Ovary (tissue), 9 donors: ENCODE data around the gene MRPS10. TPM values are rescaled to one million over a fixed set of nuclear protein-coding genes. Genes with fewer than 3 reads are reported as not detected.

ENCODE experiments used
- DNase-seq, 5 donors: peaks; one replicate each; pipeline ENCODE4 v3.0.0-alpha.2; 2019 to 2020
- H3K27ac ChIP-seq, 2 donors: fragments of 200-600 bp; one replicate each; pipeline versions ENCODE4 v1.5.1 to v1.8.0; 2019 to 2022
- H3K27me3 ChIP-seq: fragments of 200-600 bp; one replicate; pipeline ENCODE4 v1.8.0; 2022
- H3K36me3 ChIP-seq: fragments of 200-600 bp; sonication (generic); one replicate; pipeline ENCODE4 v1.5.1; 2019
- H3K4me1 ChIP-seq: one replicate; pipeline ENCODE4 v1.8.1; 2013; ENCODE audit warnings: mild to moderate bottlenecking, moderate library complexity; ENCODE audit not compliant: insufficient read depth
- H3K4me3 ChIP-seq: fragments of 200-600 bp; sonication (generic); one replicate; pipeline ENCODE4 v1.5.1; 2017
- H3K9me3 ChIP-seq, 2 donors: fragments of 200-600 bp in 1 of 2; sonication (generic) in 1 of 2; one replicate each; pipeline versions ENCODE4 v1.5.1 to v1.8.1; 2013 to 2019; ENCODE audit warnings: mild to moderate bottlenecking in 1 of 2, moderate library complexity in 1 of 2
- EP300 ChIP-seq: sonication (generic); formaldehyde crosslinking; IDR thresholded peaks from one replicate; pipeline ENCODE4 v1.6.1; 2017; ENCODE audit warnings: antibody characterized with exemption
- POLR2A ChIP-seq: fragments of 450-650 bp; IDR thresholded peaks from one replicate; pipeline ENCODE4 v1.6.1; 2017; ENCODE audit warnings: antibody characterized with exemption, mild to moderate bottlenecking, moderate library complexity
- WGBS, 3 donors: extraction: QIAGEN DNeasy Blood & Tissue Kit in 1 of 3; methylation state at CpG; one replicate each; pipeline versions ENCODE4 v1.1.5 to v1.1.7; 2013 to 2017; 5-methylcytosine and 5-hydroxymethylcytosine counted together
- intact Hi-C, 4 donors: fragments of 100-400 bp; cut with DNase I; formaldehyde crosslinking; loops; one replicate each; pipeline versions ENCODE4 v1.11.0 to v1.15.1; 2022 to 2023
- polyA plus RNA-seq, 2 donors: library from polyadenylated mRNA; stranded (reverse); fragments of 200-250 nt in 1 of 2; fragments of 350-450 nt in 1 of 2; fragmentation: Illumina TruSeq in 1 of 2; extraction: RNeasy Lipid Tissue Mini Kit (QIAGEN cat#74804) in 1 of 2; gene quantifications; one replicate each; pipeline ENCODE4 v1.2.3, GENCODE V29; 2013 to 2014
- total RNA-seq, 7 donors: library from RNA; depleted of rRNA in 2 of 7; stranded (reverse); fragments of >200 nt in 2 of 7; fragmentation: NEBNext Ultra II Directional in 3 of 7; extraction: Animal tissue kit (Norgen Biotek cat#: 25700) in 3 of 7; gene quantifications; one replicate each; pipeline versions ENCODE4 v1.1.0 to v1.2.4, GENCODE V29; 2016 to 2023
- TF ChIP-seq, protein P1 (sequence below), 3 donors: fragments of 450-650 bp in 2 of 3; fragments of 200-600 bp in 1 of 3; IDR thresholded peaks; one replicate each; pipeline versions ENCODE4 v1.5.1 to v1.8.0; 2016 to 2022; ENCODE audit warnings: antibody characterized with exemption in 3 of 3, mild to moderate bottlenecking in 1 of 3
- donor health status: DM: no; HTN: no; CAD: no; lungs with moderate emphysema.
- donor health status: DM: no; HTN: no; CAD: no.
- donor health status: Bipolar disorder and iron deficiency.
- donor health status: DM: yes; HTN: yes; CAD: no.
- donor health status: DM: no; HTN: no; CAD: no.
- donor health status: DM: yes; HTN: yes; CAD: no.

MRPS10 gene
- total and polyA plus RNA-seq, 9 donors = 14.9 to 37.3 (median 24.6) TPM

GRCh38 chr6:42227173-42227850 lies 9.7 kb upstream of the MRPS10 start:
- 81 to 88% (median 84%) methylated on average over 9 of the region's 9 CpGs for WGBS, 3 donors
- Histone ChIP-seq H3K36me3 (no peaks in the 10 kb centered on the region), H3K4me1 (peaks cover 7% of the 10 kb centered on the region), H3K9me3 (no peaks in the 10 kb centered on the region), H3K27ac (no peak overlapping the region), H3K4me3 (no peak overlapping the region), H3K27me3 (no peaks in the 10 kb centered on the region)
- TF ChIP-seq, protein P1, sequence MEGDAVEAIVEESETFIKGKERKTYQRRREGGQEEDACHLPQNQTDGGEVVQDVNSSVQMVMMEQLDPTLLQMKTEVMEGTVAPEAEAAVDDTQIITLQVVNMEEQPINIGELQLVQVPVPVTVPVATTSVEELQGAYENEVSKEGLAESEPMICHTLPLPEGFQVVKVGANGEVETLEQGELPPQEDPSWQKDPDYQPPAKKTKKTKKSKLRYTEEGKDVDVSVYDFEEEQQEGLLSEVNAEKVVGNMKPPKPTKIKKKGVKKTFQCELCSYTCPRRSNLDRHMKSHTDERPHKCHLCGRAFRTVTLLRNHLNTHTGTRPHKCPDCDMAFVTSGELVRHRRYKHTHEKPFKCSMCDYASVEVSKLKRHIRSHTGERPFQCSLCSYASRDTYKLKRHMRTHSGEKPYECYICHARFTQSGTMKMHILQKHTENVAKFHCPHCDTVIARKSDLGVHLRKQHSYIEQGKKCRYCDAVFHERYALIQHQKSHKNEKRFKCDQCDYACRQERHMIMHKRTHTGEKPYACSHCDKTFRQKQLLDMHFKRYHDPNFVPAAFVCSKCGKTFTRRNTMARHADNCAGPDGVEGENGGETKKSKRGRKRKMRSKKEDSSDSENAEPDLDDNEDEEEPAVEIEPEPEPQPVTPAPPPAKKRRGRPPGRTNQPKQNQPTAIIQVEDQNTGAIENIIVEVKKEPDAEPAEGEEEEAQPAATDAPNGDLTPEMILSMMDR (IDR thresholded peaks at IDR 0.05) = no peak
- TF ChIP-seq EP300 = no peak
- TF ChIP-seq POLR2A = no peak
- intact Hi-C loops = no loop called here
- no peak for DNase-seq

GRCh38 chr6:42226645-42227143 lies 9.0 kb upstream of the MRPS10 start:
- 43 to 67% (median 50%) methylated on average over 8 of the region's 8 CpGs for WGBS, 3 donors
- H3K27me3 ChIP-seq = no peaks in the 10 kb centered on the region
- no peak for TF ChIP-seq EP300
- TF ChIP-seq, protein P1 (IDR thresholded peaks at IDR 0.05) = no peak
- no peak for TF ChIP-seq POLR2A
- no peaks in the 10 kb centered on the region for H3K9me3 ChIP-seq
- peaks cover 7% of the 10 kb centered on the region for H3K4me1 ChIP-seq
- no peak overlapping the region for H3K4me3 ChIP-seq
- no peaks in the 10 kb centered on the region for H3K36me3 ChIP-seq
- intact Hi-C loops = no loop called here
- H3K27ac ChIP-seq = no peak overlapping the region
- DNase-seq = no peak

GRCh38 chr6:42226161-42226611 lies 8.5 kb upstream of the MRPS10 start:
- Histone ChIP-seq H3K4me1 (peaks cover 5% of the 10 kb centered on the region), H3K9me3 (no peaks in the 10 kb centered on the region), H3K27me3 (no peaks in the 10 kb centered on the region), H3K36me3 (no peaks in the 10 kb centered on the region), H3K4me3 (no peak overlapping the region), H3K27ac (no peak overlapping the region)
- intact Hi-C loops = no loop called here
- 9 to 27% (median 13%) methylated on average over 3 of the region's 3 CpGs for WGBS, 3 donors
- no peak for TF ChIP-seq EP300
- no peak for TF ChIP-seq POLR2A
- DNase-seq = no peak

GRCh38 chr6:42225419-42225818 lies 7.8 kb upstream of the MRPS10 start:
- H3K4me3 ChIP-seq = no peak overlapping the region
- no peaks in the 10 kb centered on the region for H3K4me1 ChIP-seq
- H3K27me3 ChIP-seq = no peaks in the 10 kb centered on the region
- TF ChIP-seq, protein P1 (IDR thresholded peaks at IDR 0.05) = no peak
- TF ChIP-seq POLR2A (no peak), EP300 (no peak)
- no peaks in the 10 kb centered on the region for H3K36me3 ChIP-seq
- no peak for DNase-seq
- intact Hi-C loops = no loop called here
- no peak overlapping the region for H3K27ac ChIP-seq
- 19 to 29% (median 20%) methylated on average over 4 of the region's 4 CpGs for WGBS, 3 donors
- H3K9me3 ChIP-seq = no peaks in the 10 kb centered on the region

DNA sequence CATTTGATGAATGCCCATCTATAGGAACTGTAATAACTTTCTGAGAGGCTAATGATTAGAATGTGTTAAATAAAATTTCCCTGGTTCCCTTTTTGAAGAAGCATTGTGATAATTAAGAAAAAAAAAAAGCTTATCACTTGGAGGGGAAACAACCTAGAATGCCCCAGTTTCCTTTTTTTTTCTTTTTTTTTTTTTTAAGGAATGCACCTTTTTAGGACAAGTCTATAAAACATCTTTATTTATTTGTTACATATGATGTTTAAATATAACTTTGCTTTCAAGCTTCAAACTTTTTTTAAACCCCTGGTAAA lies 7.3 kb upstream of the MRPS10 start:
- Histone ChIP-seq H3K27ac (no peak overlapping the region), H3K4me1 (no peaks in the 10 kb centered on the region), H3K9me3 (no peaks in the 10 kb centered on the region), H3K36me3 (no peaks in the 10 kb centered on the region), H3K4me3 (no peak overlapping the region), H3K27me3 (no peaks in the 10 kb centered on the region)
- TF ChIP-seq EP300 = no peak
- TF ChIP-seq, protein P1 (IDR thresholded peaks at IDR 0.05) = no peak
- no peak for TF ChIP-seq POLR2A
- no peak for DNase-seq
- intact Hi-C loops = no loop called here
